Muscle layer of colon (tissue), 2 donors: ENCODE results near the gene HUNK.

Source experiments
- H3K27ac ChIP-seq: one replicate; pipeline ENCODE4 v1.7.0; 2013; ENCODE audit warnings: low read depth, mild to moderate bottlenecking, low read length, moderate library complexity
- H3K27me3 ChIP-seq, 2 donors: one replicate each; pipeline ENCODE4 v1.7.0; 2013; ENCODE audit warnings: low read length in 2 of 2, mild to moderate bottlenecking in 2 of 2; ENCODE audit not compliant: insufficient read depth in 2 of 2, control insufficient read depth in 1 of 2
- H3K36me3 ChIP-seq: one replicate; pipeline ENCODE4 v1.7.0; 2013; ENCODE audit warnings: mild to moderate bottlenecking, low read length; ENCODE audit not compliant: insufficient read depth
- H3K4me1 ChIP-seq: one replicate; pipeline ENCODE4 v1.7.0; 2013; ENCODE audit warnings: mild to moderate bottlenecking, low read length; ENCODE audit not compliant: insufficient read depth
- H3K4me3 ChIP-seq, 2 donors: one replicate each; pipeline ENCODE4 v1.7.0; 2013; ENCODE audit warnings: low read length in 2 of 2, low read depth in 1 of 2, mild to moderate bottlenecking in 1 of 2, moderate library complexity in 1 of 2
- H3K9ac ChIP-seq: one replicate; pipeline ENCODE4 v1.7.0; 2013; ENCODE audit warnings: low read length
- H3K9me3 ChIP-seq: one replicate; pipeline ENCODE4 v1.7.0; 2013; ENCODE audit warnings: mild to moderate bottlenecking, low read length
- donor health status: abdominal sarcoma.
- donor health status: Adenocarcinoma of cecum.

The HUNK gene

DNA sequence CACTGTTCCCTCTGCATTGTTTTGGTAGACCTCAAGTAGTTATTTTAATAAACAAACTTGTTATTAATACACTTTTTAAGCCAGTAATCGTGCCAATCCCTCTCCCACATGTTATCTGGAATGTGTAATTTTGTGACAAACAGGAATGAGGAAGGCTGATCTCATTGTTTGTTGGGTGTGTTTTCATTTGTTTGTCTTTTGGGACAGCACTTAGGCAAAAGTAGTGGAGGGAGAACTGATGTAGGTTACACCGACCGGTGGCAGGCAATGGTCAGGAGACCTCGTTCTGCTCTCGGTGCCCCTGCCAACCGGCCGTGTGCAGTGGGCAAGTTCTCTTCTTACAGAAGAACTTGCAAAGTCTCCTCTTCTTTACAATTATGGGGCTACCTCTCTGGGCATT, 99.8 kb downstream of the HUNK start:
- no peaks in the 10 kb centered on the region for H3K4me1 ChIP-seq
- no peak overlapping the region for H3K4me3 ChIP-seq
- no peaks in the 10 kb centered on the region for H3K36me3 ChIP-seq
- no peaks in the 10 kb centered on the region for H3K9me3 ChIP-seq
- no peaks in the 10 kb centered on the region for H3K27me3 ChIP-seq
- no peak overlapping the region for H3K9ac ChIP-seq
- no peak overlapping the region for H3K27ac ChIP-seq

DNA sequence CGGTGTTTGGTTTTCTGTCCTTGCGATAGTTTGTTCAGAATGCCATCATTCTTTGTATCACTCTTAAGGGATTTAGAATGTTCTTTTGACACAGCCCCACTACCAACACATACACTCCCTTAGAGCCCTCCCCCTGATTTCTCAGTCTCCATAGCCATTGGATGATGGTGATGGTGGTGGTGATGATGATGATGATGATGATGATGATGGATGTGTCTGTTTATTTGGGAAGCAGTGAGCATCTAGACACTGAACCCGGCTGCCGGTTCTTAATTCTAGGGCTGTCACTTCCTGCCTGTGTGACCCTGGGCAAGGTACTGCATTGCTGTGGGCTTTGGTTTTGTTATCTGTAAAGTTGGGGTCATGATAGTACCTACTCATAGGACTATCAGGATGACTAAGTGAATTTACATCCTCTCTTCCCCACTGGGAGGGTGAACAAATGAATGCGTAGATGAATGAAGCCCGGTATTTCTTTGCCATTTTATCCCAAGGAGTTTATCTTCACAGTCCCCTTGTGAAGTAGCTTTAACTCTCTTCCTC, 100.7 kb downstream of the HUNK start:
- Histone ChIP-seq H3K27me3 (no peaks in the 10 kb centered on the region), H3K36me3 (no peaks in the 10 kb centered on the region), H3K27ac (no peak overlapping the region), H3K4me1 (no peaks in the 10 kb centered on the region), H3K4me3 (no peak overlapping the region), H3K9ac (no peak overlapping the region), H3K9me3 (no peaks in the 10 kb centered on the region)

DNA sequence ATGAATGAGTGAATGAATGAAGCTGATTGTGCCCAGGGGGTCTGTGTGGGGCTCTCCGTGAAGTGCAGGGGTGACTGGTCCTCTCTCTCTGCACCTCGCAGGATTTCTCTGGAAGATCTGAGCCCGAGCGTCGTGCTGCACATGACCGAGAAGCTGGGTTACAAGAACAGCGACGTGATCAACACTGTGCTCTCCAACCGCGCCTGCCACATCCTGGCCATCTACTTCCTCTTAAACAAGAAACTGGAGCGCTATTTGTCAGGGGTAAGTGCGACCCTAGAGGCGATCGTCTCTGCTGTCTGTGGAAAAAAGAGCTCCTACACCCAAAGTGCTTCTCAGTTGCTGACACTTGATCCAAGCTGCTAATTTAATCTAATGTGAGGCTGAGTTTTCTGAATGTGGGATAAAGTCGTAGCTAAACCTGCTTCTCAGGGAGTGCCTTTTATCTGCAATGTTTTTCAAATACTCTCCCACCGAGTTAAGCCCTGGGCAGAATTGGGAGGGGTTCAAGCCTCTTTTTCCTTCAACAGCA, 101.7 kb downstream of the HUNK start:
- Histone ChIP-seq H3K27ac (no peak overlapping the region), H3K9ac (no peak overlapping the region), H3K4me1 (no peaks in the 10 kb centered on the region), H3K4me3 (no peak overlapping the region), H3K27me3 (no peaks in the 10 kb centered on the region), H3K36me3 (no peaks in the 10 kb centered on the region), H3K9me3 (no peaks in the 10 kb centered on the region)

DNA sequence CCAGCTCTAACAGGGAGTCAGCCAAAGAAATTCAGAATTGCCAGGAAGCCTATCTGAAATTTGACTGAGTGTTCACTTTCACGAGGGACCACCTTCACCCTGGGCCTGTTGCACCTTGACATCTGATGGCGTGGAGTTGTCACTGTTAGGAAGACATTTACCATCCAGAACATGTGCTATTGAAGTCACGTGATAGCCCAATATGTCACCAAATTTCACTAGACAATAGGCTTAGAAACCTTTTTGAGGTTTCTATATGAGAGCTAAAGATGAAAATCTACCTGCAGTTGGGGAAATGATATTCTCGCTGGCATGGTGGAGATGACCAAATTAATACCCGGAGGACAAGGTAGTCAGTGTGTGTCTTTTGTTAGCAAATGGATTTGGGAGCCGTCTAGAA, 102.7 kb downstream of the HUNK start:
- Histone ChIP-seq H3K36me3 (no peaks in the 10 kb centered on the region), H3K27ac (no peak overlapping the region), H3K9ac (no peak overlapping the region), H3K9me3 (no peaks in the 10 kb centered on the region), H3K4me3 (no peak overlapping the region), H3K27me3 (no peaks in the 10 kb centered on the region), H3K4me1 (no peaks in the 10 kb centered on the region)

GRCh38 chr21:31977816-31978215, 105.0 kb downstream of the HUNK start:
- Histone ChIP-seq H3K9ac (no peak overlapping the region), H3K27me3 (no peaks in the 10 kb centered on the region), H3K9me3 (no peaks in the 10 kb centered on the region), H3K4me3 (no peak overlapping the region), H3K27ac (no peak overlapping the region), H3K4me1 (no peaks in the 10 kb centered on the region), H3K36me3 (no peaks in the 10 kb centered on the region)

- no peaks in the 10 kb centered on the region for H3K36me3 ChIP-seq
These were observed 110.3 kb downstream of the HUNK start for GRCh38 chr21:31983120-31983519.

DNA sequence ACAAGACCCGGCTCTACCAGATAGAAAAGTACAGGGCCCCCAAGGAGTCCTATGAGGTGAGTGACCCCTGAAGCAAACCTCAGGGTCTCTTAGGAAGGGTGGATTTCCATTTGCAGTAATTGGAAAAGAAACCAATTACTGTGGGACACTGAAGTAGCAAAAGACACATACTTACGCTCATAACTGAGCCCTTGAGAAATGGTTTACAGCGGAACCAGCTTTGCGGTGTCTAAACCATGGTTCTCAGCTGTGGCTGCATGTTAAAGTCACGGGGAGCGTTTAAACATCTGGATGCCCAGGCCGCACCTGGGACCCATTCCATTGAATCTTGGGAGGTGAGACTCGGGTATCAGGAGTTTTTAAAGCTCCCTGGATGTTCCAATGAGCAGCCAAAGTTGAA, 110.7 kb downstream of the HUNK start:
- no peaks in the 10 kb centered on the region for H3K9me3 ChIP-seq
- H3K27me3 ChIP-seq = no peaks in the 10 kb centered on the region
- H3K9ac ChIP-seq = no peak overlapping the region
- H3K27ac ChIP-seq = no peak overlapping the region
- H3K4me1 ChIP-seq = no peaks in the 10 kb centered on the region
- no peaks in the 10 kb centered on the region for H3K36me3 ChIP-seq
- no peak overlapping the region for H3K4me3 ChIP-seq

More at GRCh38 chr21:31983120-31983519, 110.3 kb downstream of the HUNK start:
- Histone ChIP-seq H3K4me1 (no peaks in the 10 kb centered on the region), H3K4me3 (no peak overlapping the region), H3K9me3 (no peaks in the 10 kb centered on the region), H3K9ac (no peak overlapping the region), H3K27me3 (no peaks in the 10 kb centered on the region), H3K27ac (no peak overlapping the region)

GRCh38 chr21:31985398-31985797, 112.6 kb downstream of the HUNK start:
- H3K36me3 ChIP-seq = no peaks in the 10 kb centered on the region
- H3K4me3 ChIP-seq = no peak overlapping the region
- no peak overlapping the region for H3K27ac ChIP-seq
- no peaks in the 10 kb centered on the region for H3K27me3 ChIP-seq
- H3K4me1 ChIP-seq = no peaks in the 10 kb centered on the region
- H3K9ac ChIP-seq = no peak overlapping the region
- no peaks in the 10 kb centered on the region for H3K9me3 ChIP-seq

GRCh38 chr21:31986035-31986856, 113.4 kb downstream of the HUNK start:
- Histone ChIP-seq H3K27ac (no peak overlapping the region), H3K27me3 (no peaks in the 10 kb centered on the region), H3K4me1 (no peaks in the 10 kb centered on the region), H3K36me3 (no peaks in the 10 kb centered on the region), H3K4me3 (no peak overlapping the region), H3K9ac (no peak overlapping the region), H3K9me3 (no peaks in the 10 kb centered on the region)

- no peaks in the 10 kb centered on the region for H3K4me1 ChIP-seq
- H3K9ac ChIP-seq = no peak overlapping the region
- no peaks in the 10 kb centered on the region for H3K36me3 ChIP-seq
- H3K4me3 ChIP-seq = no peak overlapping the region
- H3K27ac ChIP-seq = no peak overlapping the region
- no peaks in the 10 kb centered on the region for H3K9me3 ChIP-seq
- no peaks in the 10 kb centered on the region for H3K27me3 ChIP-seq
These were observed 114.9 kb downstream of the HUNK start for GRCh38 chr21:31987696-31988095.

DNA sequence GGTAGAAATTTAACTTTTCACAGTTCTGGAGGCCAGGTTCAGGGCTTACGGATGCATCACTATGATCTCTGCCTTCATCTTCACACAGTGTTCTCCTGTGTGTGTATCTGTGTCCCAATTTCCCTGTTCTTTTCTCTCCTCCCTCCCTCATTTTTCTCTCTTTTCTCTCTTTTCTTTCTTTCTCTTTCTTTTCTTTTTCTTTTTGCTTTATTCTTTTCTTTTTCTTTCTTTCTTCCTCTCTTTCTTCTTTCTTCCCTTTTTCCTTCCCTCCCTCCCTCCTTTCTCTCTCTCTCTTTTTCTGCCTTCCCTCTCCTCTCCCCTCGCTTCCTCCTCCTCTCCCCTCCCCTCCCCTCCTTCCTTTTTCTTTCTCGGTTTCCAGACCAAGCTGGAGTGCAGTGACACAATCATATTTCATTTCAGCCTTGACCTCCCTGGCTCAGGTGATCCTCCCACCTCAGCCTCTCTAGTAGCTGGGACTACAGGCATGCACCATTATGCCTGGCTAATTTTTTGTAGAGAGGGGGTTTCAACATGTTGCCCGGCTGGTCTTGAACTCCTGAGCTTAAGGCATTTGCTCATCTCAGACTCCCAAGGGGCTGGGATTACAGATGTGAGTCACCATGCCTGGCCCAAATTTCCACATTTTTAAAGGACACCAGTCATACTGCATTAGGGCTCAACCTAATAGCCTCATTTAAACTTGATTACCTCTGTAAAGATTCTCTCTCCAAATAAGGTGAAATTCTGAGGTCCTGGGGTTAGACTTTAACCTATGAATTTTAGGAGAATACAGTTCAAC, 115.9 kb downstream of the HUNK start:
- Histone ChIP-seq H3K9ac (no peak overlapping the region), H3K27me3 (no peaks in the 10 kb centered on the region), H3K36me3 (no peaks in the 10 kb centered on the region), H3K4me1 (no peaks in the 10 kb centered on the region), H3K4me3 (no peak overlapping the region), H3K27ac (no peak overlapping the region), H3K9me3 (no peaks in the 10 kb centered on the region)
